WTC11 (cell line): Measurements from ENCODE around the gene LRIT3.

Experiments
- CTCF ChIP-seq: fragments of 200-600 bp; IDR thresholded peaks from 2 replicates; pipeline ENCODE4 v1.8.0; 2022; ENCODE audit warnings: antibody characterized with exemption
- ELF4 ChIP-seq: sonication (generic); formaldehyde crosslinking; IDR thresholded peaks from 2 replicates; pipeline ENCODE4 v1.8.1; 2022; ENCODE audit warnings: low read depth, mild to moderate bottlenecking, moderate library complexity, missing genetic modification reagents
- GABPB1 ChIP-seq: sonication (generic); formaldehyde crosslinking; IDR thresholded peaks from 2 replicates; pipeline ENCODE4 v1.8.1; 2023; ENCODE audit warnings: mild to moderate bottlenecking, missing genetic modification reagents
- NR3C1 ChIP-seq: sonication (generic); formaldehyde crosslinking; conservative IDR thresholded peaks from 2 replicates; pipeline ENCODE4 v1.8.1; 2023; ENCODE audit warnings: low read depth, mild to moderate bottlenecking, missing genetic modification reagents
- PREB ChIP-seq: sonication (generic); formaldehyde crosslinking; IDR thresholded peaks from 2 replicates; pipeline ENCODE4 v1.8.1; 2022; ENCODE audit warnings: mild to moderate bottlenecking, missing genetic modification reagents, moderate library complexity, borderline replicate concordance
- TCF7 ChIP-seq: sonication (generic); formaldehyde crosslinking; IDR thresholded peaks from 2 replicates; pipeline ENCODE4 v1.8.0; 2022; ENCODE audit warnings: mild to moderate bottlenecking, low read depth, missing genetic modification reagents, moderate library complexity
- TEAD1 ChIP-seq: sonication (generic); formaldehyde crosslinking; IDR thresholded peaks from 2 replicates; pipeline ENCODE4 v1.8.0; 2022; ENCODE audit warnings: mild to moderate bottlenecking, missing genetic modification reagents
- TEAD4 ChIP-seq: sonication (generic); formaldehyde crosslinking; IDR thresholded peaks from 2 replicates; pipeline ENCODE4 v1.8.0; 2022; ENCODE audit warnings: mild to moderate bottlenecking, missing genetic modification reagents
- USF2 ChIP-seq: sonication (generic); formaldehyde crosslinking; IDR thresholded peaks from 2 replicates; pipeline ENCODE4 v1.8.1; 2023; ENCODE audit warnings: mild to moderate bottlenecking, missing genetic modification reagents, moderate library complexity
- TF ChIP-seq, protein P1 (sequence below): sonication (generic); formaldehyde crosslinking; IDR thresholded peaks from 2 replicates; pipeline ENCODE4 v1.8.1; 2022; ENCODE audit warnings: low read depth, mild to moderate bottlenecking, moderate library complexity, missing genetic modification reagents, borderline replicate concordance

- TF ChIP-seq PREB: no peak
- no peak for TF ChIP-seq NR3C1
- no peak for TF ChIP-seq CTCF
- no peak for TF ChIP-seq TEAD4 (CRISPR knock-in tag)
- TF ChIP-seq, protein P1, sequence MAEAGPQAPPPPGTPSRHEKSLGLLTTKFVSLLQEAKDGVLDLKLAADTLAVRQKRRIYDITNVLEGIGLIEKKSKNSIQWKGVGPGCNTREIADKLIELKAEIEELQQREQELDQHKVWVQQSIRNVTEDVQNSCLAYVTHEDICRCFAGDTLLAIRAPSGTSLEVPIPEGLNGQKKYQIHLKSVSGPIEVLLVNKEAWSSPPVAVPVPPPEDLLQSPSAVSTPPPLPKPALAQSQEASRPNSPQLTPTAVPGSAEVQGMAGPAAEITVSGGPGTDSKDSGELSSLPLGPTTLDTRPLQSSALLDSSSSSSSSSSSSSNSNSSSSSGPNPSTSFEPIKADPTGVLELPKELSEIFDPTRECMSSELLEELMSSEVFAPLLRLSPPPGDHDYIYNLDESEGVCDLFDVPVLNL (CRISPR knock-in tag): no peak
- TF ChIP-seq USF2 (CRISPR knock-in tag): no peak
- TF ChIP-seq TEAD1 (CRISPR knock-in tag): no peak
- TF ChIP-seq TCF7 (CRISPR knock-in tag): no peak
- TF ChIP-seq ELF4: no peak
- TF ChIP-seq GABPB1: no peak
These were observed 27.2 kb downstream of the LRIT3 start for GRCh38 chr4:109875106-109875505.
